GM12878 (cell line): ENCODE measurements around the gene TBC1D2B. TPM values are rescaled to one million over a fixed set of nuclear protein-coding genes. Genes with fewer than 3 reads are reported as not detected.

Experiments used
- ATAC-seq: fragments of 200-7000 bp; cut with Tn5 transposase; 3 replicates; pipeline ENCODE4 v1.9.1; 2020; ENCODE audit warnings: mild to moderate bottlenecking, moderate library complexity
- BruUV-seq: library from RNA; stranded (reverse); fragments of 400-500 nt; replicated peaks from 2 replicates; lab custom pipeline; 2021; lab: Mats Ljungman, UMichigan
- CTCF ChIA-PET: fragments of 300-600 bp; sonication (Branson Sonifier 250); formaldehyde crosslinking; extraction: SDS; loops from one replicate; lab custom pipeline; 2021; ENCODE audit warnings: inconsistent platforms; lab: Yijun Ruan, JAX
- POLR2A ChIA-PET: fragments of 350-600 bp; formaldehyde crosslinking; extraction: SDS; loops from one replicate; lab custom pipeline; 2021; ENCODE audit warnings: inconsistent platforms; lab: Charles Lee
- RAD21 ChIA-PET: fragments of 300-600 bp; sonication (Branson Sonifier 250); formaldehyde crosslinking; loops from one replicate; lab custom pipeline; 2023; ENCODE audit warnings: antibody characterized with exemption; ENCODE audit not compliant: unreplicated experiment; lab: Charles Lee
- SMC1A ChIA-PET: fragments of 300-600 bp; sonication (Branson Sonifier 250); formaldehyde crosslinking; loops from one replicate; lab custom pipeline; 2023; ENCODE audit not compliant: unreplicated experiment, uncharacterized antibody; lab: Charles Lee
- DNase-seq: peaks from one replicate; pipeline ENCODE4 v3.0.0-alpha.2; 2011; ENCODE audit warnings: low read depth, low spot score
- FAIRE-seq: peaks from 3 replicates; lab custom pipeline; 2011; peaks lifted over from hg19 to GRCh38; lab: Jason Lieb, UNC
- H2AFZ ChIP-seq: 2 replicates; pipeline ENCODE4 v1.6.0; 2011; ENCODE audit warnings: low read depth, low read length, control low read depth; ENCODE audit not compliant: control insufficient read depth
- H3K27ac ChIP-seq: 2 replicates; pipeline ENCODE4 v1.5.1; 2011; ENCODE audit warnings: control low read depth; ENCODE audit not compliant: control insufficient read depth, insufficient read depth
- H3K27me3 ChIP-seq, 2 experiments: replicated peaks in 1 of 2; 2 replicates each; pipeline versions ENCODE4 v1.6.0 to v1.6.1; 2011; ENCODE audit warnings: low read length in 1 of 2; ENCODE audit not compliant: control insufficient read depth in 2 of 2, insufficient read depth in 2 of 2
- H3K36me3 ChIP-seq, 2 experiments: 2 replicates each; pipeline ENCODE4 v1.5.1; 2011; ENCODE audit warnings: low read length in 1 of 2; ENCODE audit not compliant: control insufficient read depth in 2 of 2, insufficient read depth in 2 of 2
- H3K4me1 ChIP-seq: 2 replicates; pipeline ENCODE4 v1.6.1; 2011; ENCODE audit warnings: mild to moderate bottlenecking, low read length, moderate library complexity, mixed read lengths; ENCODE audit not compliant: control insufficient read depth, insufficient read depth
- H3K4me2 ChIP-seq: 2 replicates; pipeline ENCODE4 v1.6.0; 2011; ENCODE audit warnings: control low read depth; ENCODE audit not compliant: control insufficient read depth, insufficient read depth
- H3K4me3 ChIP-seq: fragments of 200-600 bp; sonication (generic); 2 replicates; pipeline ENCODE4 v1.5.1; 2016
- H3K79me2 ChIP-seq: 2 replicates; pipeline ENCODE4 v1.6.0; 2011; ENCODE audit warnings: low read length; ENCODE audit not compliant: control insufficient read depth, insufficient read depth
- H3K9ac ChIP-seq: 2 replicates; pipeline ENCODE4 v1.8.0; 2011; ENCODE audit warnings: low read length, control low read depth, mixed read lengths; ENCODE audit not compliant: control insufficient read depth, insufficient read depth
- H3K9me3 ChIP-seq: replicated peaks from 3 replicates; pipeline ENCODE4 v1.5.1; 2011; ENCODE audit warnings: mild to moderate bottlenecking, low read length; ENCODE audit not compliant: control insufficient read depth, insufficient read depth
- H4K20me1 ChIP-seq: 2 replicates; pipeline ENCODE4 v1.6.0; 2011; ENCODE audit not compliant: control insufficient read depth, insufficient read depth
- BACH1 ChIP-seq: fragments of 450-650 bp; IDR thresholded peaks from 2 replicates; pipeline ENCODE4 v1.6.1; 2017; ENCODE audit warnings: mild to moderate bottlenecking, borderline replicate concordance
- E4F1 ChIP-seq: fragments of 450-650 bp; IDR thresholded peaks from 2 replicates; pipeline ENCODE4 v1.6.1; 2018; ENCODE audit warnings: borderline replicate concordance, mild to moderate bottlenecking; ENCODE audit not compliant: partially characterized antibody
- EED ChIP-seq: sonication (generic); IDR thresholded peaks from 2 replicates; pipeline ENCODE4 v1.6.1; 2016; ENCODE audit warnings: antibody characterized with exemption, low read depth
- HCFC1 ChIP-seq: fragments of 150-350 bp; IDR thresholded peaks from 2 replicates; pipeline ENCODE4 v1.6.1; 2014; ENCODE audit warnings: low read length
- IRF4 ChIP-seq: IDR thresholded peaks from 2 replicates; pipeline ENCODE4 v1.6.1; 2011; ENCODE audit warnings: low read depth, low read length
- LARP7 ChIP-seq: fragments of 450-650 bp; IDR thresholded peaks from 2 replicates; pipeline ENCODE4 v1.6.1; 2017; ENCODE audit warnings: mild to moderate bottlenecking
- MYC ChIP-seq: IDR thresholded peaks from 2 replicates; pipeline ENCODE4 v1.6.1; 2011; ENCODE audit warnings: mild to moderate bottlenecking, low read length, moderate library complexity, inconsistent platforms; ENCODE audit not compliant: insufficient read depth, insufficient replicate concordance, insufficient read length, severe bottlenecking
- NRF1 ChIP-seq: conservative IDR thresholded peaks from 2 replicates; pipeline ENCODE4 v1.6.1; 2011; ENCODE audit warnings: mild to moderate bottlenecking, low read depth, low read length, improper control_type of control experiment
- POU2F2 ChIP-seq: IDR thresholded peaks from 3 replicates; pipeline ENCODE4 v1.6.1; 2011; ENCODE audit warnings: low read depth, mild to moderate bottlenecking, low read length, borderline replicate concordance
- RFX5 ChIP-seq: IDR thresholded peaks from 2 replicates; pipeline ENCODE4 v1.6.1; 2011; ENCODE audit warnings: low read depth, low read length, improper control_type of control experiment
- RUNX3 ChIP-seq: IDR thresholded peaks from 2 replicates; pipeline ENCODE4 v1.6.1; 2012; ENCODE audit warnings: low read length, inconsistent platforms
- SPI1 ChIP-seq: IDR thresholded peaks from 2 replicates; pipeline ENCODE4 v1.6.1; 2011; ENCODE audit warnings: low read depth, mild to moderate bottlenecking, low read length, moderate library complexity, borderline replicate concordance; ENCODE audit not compliant: insufficient read depth
- ZBED1 ChIP-seq: IDR thresholded peaks from 2 replicates; pipeline ENCODE4 v1.6.1; 2016; ENCODE audit warnings: borderline replicate concordance
- ZNF217 ChIP-seq: fragments of 450-650 bp; IDR thresholded peaks from 2 replicates; pipeline ENCODE4 v1.6.1; 2017; ENCODE audit warnings: antibody characterized with exemption, mild to moderate bottlenecking
- ZZZ3 ChIP-seq: IDR thresholded peaks from 2 replicates; pipeline ENCODE4 v1.6.1; 2011; ENCODE audit warnings: low read depth; ENCODE audit not compliant: control insufficient read depth, insufficient read length
- WGBS: methylation state at CpG from one replicate; pipeline ENCODE4 v1.1.6; 2016; ENCODE audit warnings: low lambda C conversion rate; ENCODE audit not compliant: insufficient replicate concordance, insufficient coverage; ENCODE audit errors: missing lambda C conversion rate; 5-methylcytosine and 5-hydroxymethylcytosine counted together
- in situ Hi-C: fragments of 300-500 bp; cut with MboI; formaldehyde crosslinking; loops from 9 replicates; pipeline ENCODE4 v1.14.3; 2018; ENCODE audit warnings: mixed read lengths
- intact Hi-C: fragments of 100-400 bp; cut with micrococcal nuclease; formaldehyde crosslinking; loops from one replicate; pipeline ENCODE4 v1.14.2; 2022; ENCODE audit not compliant: unreplicated experiment
- polyA plus RNA-seq, 11 experiments: library from polyadenylated mRNA; depleted of rRNA in 4 of 11; unstranded in 6 of 11; stranded (reverse) in 5 of 11; fragments of >200 nt; fragmentation: Nextera tagmentation in 4 of 11; fragmentation: Illumina TruSeq in 1 of 11; extraction: Ambion mirVana in 4 of 11; extraction: Trizol in 1 of 11; gene quantifications; 1 replicate in 1 of 11; 2 replicates in 10 of 11; pipeline versions ENCODE4 v1.2.1 to v1.2.3, GENCODE V29; 2011 to 2016; ENCODE audit warnings: inconsistent platforms in 2 of 11, missing spikeins in 2 of 11, low read depth in 1 of 11
- total RNA-seq, 4 experiments: library from RNA; depleted of rRNA in 3 of 4; stranded (reverse); fragments of >200 nt in 3 of 4; fragmentation: Illumina TruSeq in 1 of 4; extraction: Trizol in 1 of 4; gene quantifications; 2 replicates each; pipeline versions ENCODE4 v1.2.1 to v1.2.3, GENCODE V29; 2013 to 2021
- TF ChIP-seq, protein P1 (sequence below): fragments of 450-650 bp; IDR thresholded peaks from 2 replicates; pipeline ENCODE4 v1.6.1; 2016; ENCODE audit warnings: mild to moderate bottlenecking
- TF ChIP-seq, protein P2 (sequence below): IDR thresholded peaks from 2 replicates; pipeline ENCODE4 v1.6.1; 2012; ENCODE audit warnings: low read depth, low read length, improper control_type of control experiment

Gene TBC1D2B
- total and polyA plus RNA-seq, 10 of the 15 experiments (the other 5 are each of a cell fraction or from before 2014, with no cell fraction given), result 1.3 to 53.4 (median 19.4) TPM

GRCh38 chr15:78037328-78037727 is 40.2 kb downstream of the TBC1D2B start:
- no peaks in the 10 kb centered on the region; the same call in 1 of the 2 replicates for H4K20me1 ChIP-seq
- no peak overlapping the region for H3K9ac ChIP-seq
- H3K4me3 ChIP-seq, result no peak overlapping the region
- POLR2A ChIA-PET, result no interaction called here
- FAIRE-seq (no peak), ATAC-seq (no peak)
- TF ChIP-seq SPI1 (no peak), IRF4 (no peak), POU2F2 (no peak), BACH1 (no peak), RUNX3 (no peak), ZZZ3 (no peak), E4F1 (no peak), NRF1 (no peak), RFX5 (no peak), ZNF217 (no peak), EED (no peak), ZBED1 (no peak), LARP7 (no peak), MYC (no peak), HCFC1 (no peak)
- TF ChIP-seq, protein P1, sequence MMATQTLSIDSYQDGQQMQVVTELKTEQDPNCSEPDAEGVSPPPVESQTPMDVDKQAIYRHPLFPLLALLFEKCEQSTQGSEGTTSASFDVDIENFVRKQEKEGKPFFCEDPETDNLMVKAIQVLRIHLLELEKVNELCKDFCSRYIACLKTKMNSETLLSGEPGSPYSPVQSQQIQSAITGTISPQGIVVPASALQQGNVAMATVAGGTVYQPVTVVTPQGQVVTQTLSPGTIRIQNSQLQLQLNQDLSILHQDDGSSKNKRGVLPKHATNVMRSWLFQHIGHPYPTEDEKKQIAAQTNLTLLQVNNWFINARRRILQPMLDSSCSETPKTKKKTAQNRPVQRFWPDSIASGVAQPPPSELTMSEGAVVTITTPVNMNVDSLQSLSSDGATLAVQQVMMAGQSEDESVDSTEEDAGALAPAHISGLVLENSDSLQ, result no peak
- TF ChIP-seq, protein P2, sequence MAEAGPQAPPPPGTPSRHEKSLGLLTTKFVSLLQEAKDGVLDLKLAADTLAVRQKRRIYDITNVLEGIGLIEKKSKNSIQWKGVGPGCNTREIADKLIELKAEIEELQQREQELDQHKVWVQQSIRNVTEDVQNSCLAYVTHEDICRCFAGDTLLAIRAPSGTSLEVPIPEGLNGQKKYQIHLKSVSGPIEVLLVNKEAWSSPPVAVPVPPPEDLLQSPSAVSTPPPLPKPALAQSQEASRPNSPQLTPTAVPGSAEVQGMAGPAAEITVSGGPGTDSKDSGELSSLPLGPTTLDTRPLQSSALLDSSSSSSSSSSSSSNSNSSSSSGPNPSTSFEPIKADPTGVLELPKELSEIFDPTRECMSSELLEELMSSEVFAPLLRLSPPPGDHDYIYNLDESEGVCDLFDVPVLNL, result no peak
- TF ChIP-seq, all 136 proteins: peak for 0
- DNase-seq, result no peak
- H2AFZ ChIP-seq, result no peak overlapping the region
- ChIA-PET RAD21 (no interaction called here), SMC1A (interaction anchor here (0.6 to 8.4 kb wide), 5 partner anchors 13 to 71 kb away, joined by 3 to 100 read pairs (median 55); no protein-coding TSS in a partner anchor), CTCF (interaction anchor here (1.0 to 7.0 kb wide), 4 partner anchors 13 to 155 kb away, joined by 3 to 75 read pairs (median 14); no protein-coding TSS in a partner anchor)
- no peaks in the 10 kb centered on the region for H3K27me3 ChIP-seq
- H3K4me1 ChIP-seq, result peaks cover 35% of the 10 kb centered on the region
- intact Hi-C loops, result no loop called here
- peaks cover 7 to 10% of the 10 kb centered on the region in 2 experiments for H3K36me3 ChIP-seq
- H3K9me3 ChIP-seq, result no peaks in the 10 kb centered on the region
- BruUV-seq, result no TSS peak
- WGBS, result 83% methylated on average over 7 of the region's 7 CpGs
- in situ Hi-C loops, result no loop called here
- no peak overlapping the region for H3K4me2 ChIP-seq
- no peak overlapping the region for H3K27ac ChIP-seq
- no peaks in the 10 kb centered on the region; the same call in none of the 2 replicates for H3K79me2 ChIP-seq
